GM12878 (cell line): ENCODE data around the gene TBL3. TPM values are rescaled to one million over a fixed set of nuclear protein-coding genes. Genes with fewer than 3 reads are reported as not detected.

Source experiments
- CEBPB ChIP-seq, 2 experiments: fragments of 150-350 bp in 1 of 2; IDR thresholded peaks; 2 replicates each; pipeline ENCODE4 v1.6.1; 2012 to 2014; ENCODE audit warnings: low read depth in 2 of 2, low read length in 2 of 2, borderline replicate concordance in 1 of 2, inconsistent platforms in 1 of 2
- CHD1 ChIP-seq: IDR thresholded peaks from 2 replicates; pipeline ENCODE4 v1.6.1; 2012; ENCODE audit warnings: low read depth, low read length, improper control_type of control experiment
- CHD2 ChIP-seq: IDR thresholded peaks from 2 replicates; pipeline ENCODE4 v1.6.1; 2011; ENCODE audit warnings: low read depth, low read length, improper control_type of control experiment, borderline replicate concordance
- CREM ChIP-seq: IDR thresholded peaks from 2 replicates; pipeline ENCODE4 v1.6.1; 2014; ENCODE audit warnings: antibody characterized with exemption, low read depth
- IKZF1 ChIP-seq: fragments of 450-650 bp; conservative IDR thresholded peaks from 2 replicates; pipeline ENCODE4 v1.6.1; 2017; ENCODE audit warnings: antibody characterized with exemption, mild to moderate bottlenecking
- JUND ChIP-seq: IDR thresholded peaks from 2 replicates; pipeline ENCODE4 v1.6.1; 2012; ENCODE audit warnings: low read depth, mild to moderate bottlenecking, low read length, improper control_type of control experiment, moderate library complexity
- PAX5 ChIP-seq: IDR thresholded peaks from 2 replicates; pipeline ENCODE4 v1.6.1; 2011; ENCODE audit warnings: low read depth, low read length, borderline replicate concordance
- PML ChIP-seq: IDR thresholded peaks from 2 replicates; pipeline ENCODE4 v1.6.1; 2012; ENCODE audit warnings: low read length, inconsistent platforms
- RELA ChIP-seq: fragments of 450-650 bp; IDR thresholded peaks from 2 replicates; pipeline ENCODE4 v1.8.0; 2014; ENCODE audit warnings: borderline replicate concordance; ENCODE audit not compliant: partially characterized antibody
- SMARCA5 ChIP-seq: fragments of 450-650 bp; IDR thresholded peaks from 2 replicates; pipeline ENCODE4 v1.6.1; 2017; ENCODE audit warnings: mild to moderate bottlenecking
- SREBF1 ChIP-seq: IDR thresholded peaks from 2 replicates; pipeline ENCODE4 v1.6.1; 2012; ENCODE audit warnings: mild to moderate bottlenecking, low read length
- TAF1 ChIP-seq: IDR thresholded peaks from 2 replicates; pipeline ENCODE4 v1.6.1; 2011; ENCODE audit warnings: mild to moderate bottlenecking, low read depth, low read length, borderline replicate concordance
- TBL1XR1 ChIP-seq: IDR thresholded peaks from 2 replicates; pipeline ENCODE4 v1.6.1; 2012; ENCODE audit warnings: low read depth, low read length, improper control_type of control experiment
- ZNF217 ChIP-seq: fragments of 450-650 bp; IDR thresholded peaks from 2 replicates; pipeline ENCODE4 v1.6.1; 2017; ENCODE audit warnings: antibody characterized with exemption, mild to moderate bottlenecking
- polyA plus RNA-seq, 11 experiments: library from polyadenylated mRNA; depleted of rRNA in 4 of 11; unstranded in 6 of 11; stranded (reverse) in 5 of 11; fragments of >200 nt; fragmentation: Nextera tagmentation in 4 of 11; fragmentation: Illumina TruSeq in 1 of 11; extraction: Ambion mirVana in 4 of 11; extraction: Trizol in 1 of 11; gene quantifications; 1 replicate in 1 of 11; 2 replicates in 10 of 11; pipeline versions ENCODE4 v1.2.1 to v1.2.3, GENCODE V29; 2011 to 2016; ENCODE audit warnings: inconsistent platforms in 2 of 11, missing spikeins in 2 of 11, low read depth in 1 of 11
- total RNA-seq, 4 experiments: library from RNA; depleted of rRNA in 3 of 4; stranded (reverse); fragments of >200 nt in 3 of 4; fragmentation: Illumina TruSeq in 1 of 4; extraction: Trizol in 1 of 4; gene quantifications; 2 replicates each; pipeline versions ENCODE4 v1.2.1 to v1.2.3, GENCODE V29; 2013 to 2021
- TF ChIP-seq, protein P1 (sequence below): IDR thresholded peaks from 2 replicates; pipeline ENCODE4 v1.6.1; 2012; ENCODE audit warnings: improper control_type of control experiment, low read depth, low read length; ENCODE audit not compliant: insufficient replicate concordance
- TF ChIP-seq, protein P2 (sequence below): fragments of 150-350 bp; IDR thresholded peaks from 2 replicates; pipeline ENCODE4 v1.6.1; 2016; ENCODE audit warnings: low read depth, low read length
- TF ChIP-seq, protein P3 (sequence below): IDR thresholded peaks from 2 replicates; pipeline ENCODE4 v1.6.1; 2012; ENCODE audit warnings: low read depth, low read length, improper control_type of control experiment
- TF ChIP-seq, protein P4 (sequence below): IDR thresholded peaks from 2 replicates; pipeline ENCODE4 v1.6.1; 2011; ENCODE audit warnings: mild to moderate bottlenecking, low read depth, low read length, moderate library complexity; ENCODE audit not compliant: insufficient replicate concordance
- TF ChIP-seq, protein P5 (sequence below): IDR thresholded peaks from 2 replicates; pipeline ENCODE4 v1.6.1; 2012; ENCODE audit warnings: low read length, inconsistent platforms

Gene TBL3
- total and polyA plus RNA-seq, 10 of the 15 experiments (the other 5 are each of a cell fraction or from before 2014, with no cell fraction given): 1.2 to 101 (median 34.2) TPM

DNA sequence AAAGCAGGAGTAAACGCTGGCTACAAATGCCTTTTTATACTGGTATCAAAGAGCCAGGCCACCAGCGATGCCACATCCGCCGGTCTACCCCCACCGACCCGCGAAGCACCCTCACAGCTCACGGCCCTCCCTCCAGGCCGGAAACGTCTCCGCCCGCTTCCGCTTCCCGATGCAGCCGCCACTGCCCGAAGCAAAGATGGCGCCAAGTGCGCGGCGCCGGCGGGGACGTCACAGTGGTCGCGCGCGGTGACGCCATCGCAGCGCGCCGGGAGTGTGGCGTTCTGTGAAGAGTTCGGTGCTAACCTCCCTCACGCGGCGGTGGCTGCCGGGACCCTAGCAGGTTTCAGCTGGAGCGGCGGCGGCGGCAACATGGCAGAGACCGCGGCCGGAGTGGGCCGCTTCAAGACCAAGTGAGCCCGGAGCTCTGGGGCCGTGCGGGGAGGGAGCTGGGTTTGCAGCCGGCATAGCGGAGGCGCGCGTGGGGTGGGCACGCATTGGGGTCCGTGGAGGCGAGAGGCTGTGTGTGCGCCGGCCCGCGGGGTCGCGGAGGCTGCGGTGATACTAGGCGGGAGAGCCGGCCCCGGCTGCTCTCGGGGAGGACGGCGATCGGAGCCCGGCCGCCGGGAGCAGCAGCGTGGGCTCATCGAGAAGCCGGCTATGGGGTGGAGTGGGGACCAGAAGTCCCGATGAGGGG lies at the start of gene TBL3 (continued):
- no peak for TF ChIP-seq CEBPB (IDR thresholded peaks at IDR 0.05; ENCODE audit: borderline replicate concordance in 1 of 2, low read depth in 2 of 2, low read length in 2 of 2)
- TF ChIP-seq, protein P1, sequence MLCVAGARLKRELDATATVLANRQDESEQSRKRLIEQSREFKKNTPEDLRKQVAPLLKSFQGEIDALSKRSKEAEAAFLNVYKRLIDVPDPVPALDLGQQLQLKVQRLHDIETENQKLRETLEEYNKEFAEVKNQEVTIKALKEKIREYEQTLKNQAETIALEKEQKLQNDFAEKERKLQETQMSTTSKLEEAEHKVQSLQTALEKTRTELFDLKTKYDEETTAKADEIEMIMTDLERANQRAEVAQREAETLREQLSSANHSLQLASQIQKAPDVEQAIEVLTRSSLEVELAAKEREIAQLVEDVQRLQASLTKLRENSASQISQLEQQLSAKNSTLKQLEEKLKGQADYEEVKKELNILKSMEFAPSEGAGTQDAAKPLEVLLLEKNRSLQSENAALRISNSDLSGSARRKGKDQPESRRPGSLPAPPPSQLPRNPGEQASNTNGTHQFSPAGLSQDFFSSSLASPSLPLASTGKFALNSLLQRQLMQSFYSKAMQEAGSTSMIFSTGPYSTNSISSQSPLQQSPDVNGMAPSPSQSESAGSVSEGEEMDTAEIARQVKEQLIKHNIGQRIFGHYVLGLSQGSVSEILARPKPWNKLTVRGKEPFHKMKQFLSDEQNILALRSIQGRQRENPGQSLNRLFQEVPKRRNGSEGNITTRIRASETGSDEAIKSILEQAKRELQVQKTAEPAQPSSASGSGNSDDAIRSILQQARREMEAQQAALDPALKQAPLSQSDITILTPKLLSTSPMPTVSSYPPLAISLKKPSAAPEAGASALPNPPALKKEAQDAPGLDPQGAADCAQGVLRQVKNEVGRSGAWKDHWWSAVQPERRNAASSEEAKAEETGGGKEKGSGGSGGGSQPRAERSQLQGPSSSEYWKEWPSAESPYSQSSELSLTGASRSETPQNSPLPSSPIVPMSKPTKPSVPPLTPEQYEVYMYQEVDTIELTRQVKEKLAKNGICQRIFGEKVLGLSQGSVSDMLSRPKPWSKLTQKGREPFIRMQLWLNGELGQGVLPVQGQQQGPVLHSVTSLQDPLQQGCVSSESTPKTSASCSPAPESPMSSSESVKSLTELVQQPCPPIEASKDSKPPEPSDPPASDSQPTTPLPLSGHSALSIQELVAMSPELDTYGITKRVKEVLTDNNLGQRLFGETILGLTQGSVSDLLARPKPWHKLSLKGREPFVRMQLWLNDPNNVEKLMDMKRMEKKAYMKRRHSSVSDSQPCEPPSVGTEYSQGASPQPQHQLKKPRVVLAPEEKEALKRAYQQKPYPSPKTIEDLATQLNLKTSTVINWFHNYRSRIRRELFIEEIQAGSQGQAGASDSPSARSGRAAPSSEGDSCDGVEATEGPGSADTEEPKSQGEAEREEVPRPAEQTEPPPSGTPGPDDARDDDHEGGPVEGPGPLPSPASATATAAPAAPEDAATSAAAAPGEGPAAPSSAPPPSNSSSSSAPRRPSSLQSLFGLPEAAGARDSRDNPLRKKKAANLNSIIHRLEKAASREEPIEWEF: no peak
- TF ChIP-seq ZNF217: no peak
- 0 out of 2 replicates have a peak, but pooled peaks have one; percentile 73 for TF ChIP-seq CHD1
- TF ChIP-seq, protein P2, sequence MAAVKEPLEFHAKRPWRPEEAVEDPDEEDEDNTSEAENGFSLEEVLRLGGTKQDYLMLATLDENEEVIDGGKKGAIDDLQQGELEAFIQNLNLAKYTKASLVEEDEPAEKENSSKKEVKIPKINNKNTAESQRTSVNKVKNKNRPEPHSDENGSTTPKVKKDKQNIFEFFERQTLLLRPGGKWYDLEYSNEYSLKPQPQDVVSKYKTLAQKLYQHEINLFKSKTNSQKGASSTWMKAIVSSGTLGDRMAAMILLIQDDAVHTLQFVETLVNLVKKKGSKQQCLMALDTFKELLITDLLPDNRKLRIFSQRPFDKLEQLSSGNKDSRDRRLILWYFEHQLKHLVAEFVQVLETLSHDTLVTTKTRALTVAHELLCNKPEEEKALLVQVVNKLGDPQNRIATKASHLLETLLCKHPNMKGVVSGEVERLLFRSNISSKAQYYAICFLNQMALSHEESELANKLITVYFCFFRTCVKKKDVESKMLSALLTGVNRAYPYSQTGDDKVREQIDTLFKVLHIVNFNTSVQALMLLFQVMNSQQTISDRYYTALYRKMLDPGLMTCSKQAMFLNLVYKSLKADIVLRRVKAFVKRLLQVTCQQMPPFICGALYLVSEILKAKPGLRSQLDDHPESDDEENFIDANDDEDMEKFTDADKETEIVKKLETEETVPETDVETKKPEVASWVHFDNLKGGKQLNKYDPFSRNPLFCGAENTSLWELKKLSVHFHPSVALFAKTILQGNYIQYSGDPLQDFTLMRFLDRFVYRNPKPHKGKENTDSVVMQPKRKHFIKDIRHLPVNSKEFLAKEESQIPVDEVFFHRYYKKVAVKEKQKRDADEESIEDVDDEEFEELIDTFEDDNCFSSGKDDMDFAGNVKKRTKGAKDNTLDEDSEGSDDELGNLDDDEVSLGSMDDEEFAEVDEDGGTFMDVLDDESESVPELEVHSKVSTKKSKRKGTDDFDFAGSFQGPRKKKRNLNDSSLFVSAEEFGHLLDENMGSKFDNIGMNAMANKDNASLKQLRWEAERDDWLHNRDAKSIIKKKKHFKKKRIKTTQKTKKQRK: no peak
- TF ChIP-seq, protein P3, sequence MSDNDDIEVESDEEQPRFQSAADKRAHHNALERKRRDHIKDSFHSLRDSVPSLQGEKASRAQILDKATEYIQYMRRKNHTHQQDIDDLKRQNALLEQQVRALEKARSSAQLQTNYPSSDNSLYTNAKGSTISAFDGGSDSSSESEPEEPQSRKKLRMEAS: peak; percentile 93
- TF ChIP-seq, protein P4, sequence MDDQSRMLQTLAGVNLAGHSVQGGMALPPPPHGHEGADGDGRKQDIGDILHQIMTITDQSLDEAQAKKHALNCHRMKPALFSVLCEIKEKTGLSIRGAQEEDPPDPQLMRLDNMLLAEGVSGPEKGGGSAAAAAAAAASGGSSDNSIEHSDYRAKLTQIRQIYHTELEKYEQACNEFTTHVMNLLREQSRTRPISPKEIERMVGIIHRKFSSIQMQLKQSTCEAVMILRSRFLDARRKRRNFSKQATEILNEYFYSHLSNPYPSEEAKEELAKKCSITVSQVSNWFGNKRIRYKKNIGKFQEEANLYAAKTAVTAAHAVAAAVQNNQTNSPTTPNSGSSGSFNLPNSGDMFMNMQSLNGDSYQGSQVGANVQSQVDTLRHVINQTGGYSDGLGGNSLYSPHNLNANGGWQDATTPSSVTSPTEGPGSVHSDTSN: no peak
- TF ChIP-seq CHD2: peak; percentile 93
- TF ChIP-seq RELA: peak; percentile 96
- peak; percentile 100 for TF ChIP-seq CREM
- peak; percentile 85 for TF ChIP-seq TBL1XR1
- peak; percentile 100 for TF ChIP-seq IKZF1
- TF ChIP-seq PML: peak; percentile 89; the same call in 1 of the 2 replicates
- TF ChIP-seq, protein P5, sequence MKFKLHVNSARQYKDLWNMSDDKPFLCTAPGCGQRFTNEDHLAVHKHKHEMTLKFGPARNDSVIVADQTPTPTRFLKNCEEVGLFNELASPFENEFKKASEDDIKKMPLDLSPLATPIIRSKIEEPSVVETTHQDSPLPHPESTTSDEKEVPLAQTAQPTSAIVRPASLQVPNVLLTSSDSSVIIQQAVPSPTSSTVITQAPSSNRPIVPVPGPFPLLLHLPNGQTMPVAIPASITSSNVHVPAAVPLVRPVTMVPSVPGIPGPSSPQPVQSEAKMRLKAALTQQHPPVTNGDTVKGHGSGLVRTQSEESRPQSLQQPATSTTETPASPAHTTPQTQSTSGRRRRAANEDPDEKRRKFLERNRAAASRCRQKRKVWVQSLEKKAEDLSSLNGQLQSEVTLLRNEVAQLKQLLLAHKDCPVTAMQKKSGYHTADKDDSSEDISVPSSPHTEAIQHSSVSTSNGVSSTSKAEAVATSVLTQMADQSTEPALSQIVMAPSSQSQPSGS: no peak
- TF ChIP-seq SMARCA5: no peak
- TF ChIP-seq SREBF1: peak; percentile 51; the same call in 1 of the 2 replicates
- TF ChIP-seq PAX5: peak; percentile 41; the same call in 1 of the 2 replicates
- TF ChIP-seq JUND: 0 out of 2 replicates have a peak, but pooled peaks have one; percentile 17
- peak; percentile 87 for TF ChIP-seq TAF1
